ENCODE data around the gene PRAMEF12. TPM values are rescaled to one million over a fixed set of nuclear protein-coding genes. Genes with fewer than 3 reads are reported as not detected.

The PRAMEF12 gene
- not detected in 3 replicates for total RNA-seq (2021)
- not detected for Bru-seq, nascent RNA
- long read RNA-seq, experiment 1 = 0 reads
- long read RNA-seq, experiment 2 = 0 reads
- long read RNA-seq, experiment 3 = 0 reads

DNA sequence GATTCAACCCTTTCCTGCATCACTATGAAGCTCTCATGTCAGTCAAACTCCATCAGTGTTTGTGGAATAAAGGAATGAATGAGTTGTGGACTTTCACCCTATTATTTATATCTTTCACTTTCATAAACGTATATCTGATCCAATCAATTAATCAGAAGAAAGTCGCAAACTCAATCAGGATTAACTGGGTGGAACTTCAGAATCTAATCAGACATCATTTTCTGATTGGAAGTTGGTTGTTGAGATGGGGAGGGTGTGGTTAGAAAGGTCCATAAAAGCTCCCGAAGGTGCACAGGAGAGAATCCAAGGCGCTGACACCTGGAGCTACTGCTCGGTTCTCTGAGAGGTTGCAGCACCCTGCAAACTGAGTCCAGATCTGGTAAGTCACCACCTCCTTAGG lies at the start of gene PRAMEF12:
Gene PRAMEF12 (plus strand): TSS at position 301 of the 400 bp plus-strand sequence. CDS start 1,130 bp downstream, outside the sequence.
- no peak within 1 kb of the TSS for H3K4me3 Mint-ChIP-seq
- POLR2A ChIA-PET = no interaction called here
- DNase-seq (ENCODE audit: low spot score) (no peak), ATAC-seq (no peak)
- H3K27me3 Mint-ChIP-seq (ENCODE audit: low read depth) = peaks cover 14% of the 10 kb centered on the region
- peaks cover 7% of the 10 kb centered on the region; the same call in 1 of the 2 replicates for H3K9me3 Mint-ChIP-seq
- CTCF ChIA-PET = no interaction called here
- H3K27ac Mint-ChIP-seq = no peak within 1 kb of the TSS
- no peaks in the 10 kb centered on the region for H3K4me1 Mint-ChIP-seq
- no peak for TF ChIP-seq NR1H2 (CRISPR knock-in tag; IDR thresholded peaks at IDR 0.05)
- TF ChIP-seq E2F4 (CRISPR knock-in tag; IDR thresholded peaks at IDR 0.05; ENCODE audit: borderline replicate concordance, low read depth) = no peak
- TF ChIP-seq, protein P1, sequence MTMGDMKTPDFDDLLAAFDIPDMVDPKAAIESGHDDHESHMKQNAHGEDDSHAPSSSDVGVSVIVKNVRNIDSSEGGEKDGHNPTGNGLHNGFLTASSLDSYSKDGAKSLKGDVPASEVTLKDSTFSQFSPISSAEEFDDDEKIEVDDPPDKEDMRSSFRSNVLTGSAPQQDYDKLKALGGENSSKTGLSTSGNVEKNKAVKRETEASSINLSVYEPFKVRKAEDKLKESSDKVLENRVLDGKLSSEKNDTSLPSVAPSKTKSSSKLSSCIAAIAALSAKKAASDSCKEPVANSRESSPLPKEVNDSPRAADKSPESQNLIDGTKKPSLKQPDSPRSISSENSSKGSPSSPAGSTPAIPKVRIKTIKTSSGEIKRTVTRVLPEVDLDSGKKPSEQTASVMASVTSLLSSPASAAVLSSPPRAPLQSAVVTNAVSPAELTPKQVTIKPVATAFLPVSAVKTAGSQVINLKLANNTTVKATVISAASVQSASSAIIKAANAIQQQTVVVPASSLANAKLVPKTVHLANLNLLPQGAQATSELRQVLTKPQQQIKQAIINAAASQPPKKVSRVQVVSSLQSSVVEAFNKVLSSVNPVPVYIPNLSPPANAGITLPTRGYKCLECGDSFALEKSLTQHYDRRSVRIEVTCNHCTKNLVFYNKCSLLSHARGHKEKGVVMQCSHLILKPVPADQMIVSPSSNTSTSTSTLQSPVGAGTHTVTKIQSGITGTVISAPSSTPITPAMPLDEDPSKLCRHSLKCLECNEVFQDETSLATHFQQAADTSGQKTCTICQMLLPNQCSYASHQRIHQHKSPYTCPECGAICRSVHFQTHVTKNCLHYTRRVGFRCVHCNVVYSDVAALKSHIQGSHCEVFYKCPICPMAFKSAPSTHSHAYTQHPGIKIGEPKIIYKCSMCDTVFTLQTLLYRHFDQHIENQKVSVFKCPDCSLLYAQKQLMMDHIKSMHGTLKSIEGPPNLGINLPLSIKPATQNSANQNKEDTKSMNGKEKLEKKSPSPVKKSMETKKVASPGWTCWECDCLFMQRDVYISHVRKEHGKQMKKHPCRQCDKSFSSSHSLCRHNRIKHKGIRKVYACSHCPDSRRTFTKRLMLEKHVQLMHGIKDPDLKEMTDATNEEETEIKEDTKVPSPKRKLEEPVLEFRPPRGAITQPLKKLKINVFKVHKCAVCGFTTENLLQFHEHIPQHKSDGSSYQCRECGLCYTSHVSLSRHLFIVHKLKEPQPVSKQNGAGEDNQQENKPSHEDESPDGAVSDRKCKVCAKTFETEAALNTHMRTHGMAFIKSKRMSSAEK (CRISPR knock-in tag; IDR thresholded peaks at IDR 0.05; ENCODE audit: borderline replicate concordance) = no peak
- TF ChIP-seq, protein P2, sequence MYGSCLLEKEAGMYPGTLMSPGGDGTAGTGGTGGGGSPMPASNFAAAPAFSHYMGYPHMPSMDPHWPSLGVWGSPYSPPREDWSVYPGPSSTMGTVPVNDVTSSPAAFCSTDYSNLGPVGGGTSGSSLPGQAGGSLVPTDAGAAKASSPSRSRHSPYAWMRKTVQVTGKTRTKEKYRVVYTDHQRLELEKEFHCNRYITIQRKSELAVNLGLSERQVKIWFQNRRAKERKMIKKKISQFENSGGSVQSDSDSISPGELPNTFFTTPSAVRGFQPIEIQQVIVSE (CRISPR knock-in tag; IDR thresholded peaks at IDR 0.05; ENCODE audit: borderline replicate concordance) = no peak
- no peak for TF ChIP-seq OVOL2 (CRISPR knock-in tag; IDR thresholded peaks at IDR 0.05; ENCODE audit: borderline replicate concordance)
- TF ChIP-seq, protein P3, sequence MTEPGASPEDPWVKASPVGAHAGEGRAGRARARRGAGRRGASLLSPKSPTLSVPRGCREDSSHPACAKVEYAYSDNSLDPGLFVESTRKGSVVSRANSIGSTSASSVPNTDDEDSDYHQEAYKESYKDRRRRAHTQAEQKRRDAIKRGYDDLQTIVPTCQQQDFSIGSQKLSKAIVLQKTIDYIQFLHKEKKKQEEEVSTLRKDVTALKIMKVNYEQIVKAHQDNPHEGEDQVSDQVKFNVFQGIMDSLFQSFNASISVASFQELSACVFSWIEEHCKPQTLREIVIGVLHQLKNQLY (CRISPR knock-in tag; IDR thresholded peaks at IDR 0.05) = no peak
- TF ChIP-seq RORB (CRISPR knock-in tag; IDR thresholded peaks at IDR 0.05) = no peak
- TF ChIP-seq PRDM15 (CRISPR knock-in tag; IDR thresholded peaks at IDR 0.05) = no peak
- no peak for TF ChIP-seq NFYB (CRISPR knock-in tag; conservative IDR thresholded peaks at IDR 0.05; ENCODE audit: low read depth)
- no peak for TF ChIP-seq SP1 (CRISPR knock-in tag; conservative IDR thresholded peaks at IDR 0.05)
- H3K36me3 Mint-ChIP-seq = no peaks in the 10 kb centered on the region

DNA sequence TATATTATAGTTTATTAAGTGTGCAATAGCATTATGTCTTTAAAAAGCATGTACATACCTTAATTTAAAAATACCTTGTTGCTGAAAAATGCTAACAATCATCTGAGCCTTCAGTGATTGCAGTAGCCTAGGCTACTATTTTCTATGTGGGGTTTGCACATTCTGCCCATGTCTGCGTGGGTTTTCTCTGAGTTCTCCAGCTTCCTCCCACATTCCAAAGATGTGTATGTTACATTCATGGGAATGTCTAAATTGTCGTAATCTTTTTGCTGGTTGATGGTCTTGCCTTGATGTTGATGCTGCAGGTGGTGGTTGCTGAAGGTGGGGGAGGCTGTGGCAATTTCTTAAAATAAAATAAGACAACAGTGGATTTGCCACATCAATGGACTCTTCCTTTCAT lies 45.1 kb upstream of the PRAMEF12 start:
- DNase-seq (ENCODE audit: low spot score) (no peak), ATAC-seq (no peak)
- H3K4me1 Mint-ChIP-seq = no peaks in the 10 kb centered on the region
- no peak overlapping the region for H3K27ac Mint-ChIP-seq
- POLR2A ChIA-PET = no interaction called here
- H3K36me3 Mint-ChIP-seq = peaks cover 22% of the 10 kb centered on the region
- CTCF ChIA-PET = no interaction called here
- H3K9me3 Mint-ChIP-seq = peaks cover 52% of the 10 kb centered on the region
- no peak overlapping the region for H3K4me3 Mint-ChIP-seq
- peaks cover 22% of the 10 kb centered on the region for H3K27me3 Mint-ChIP-seq (ENCODE audit: low read depth)
- TF ChIP-seq, protein P4, sequence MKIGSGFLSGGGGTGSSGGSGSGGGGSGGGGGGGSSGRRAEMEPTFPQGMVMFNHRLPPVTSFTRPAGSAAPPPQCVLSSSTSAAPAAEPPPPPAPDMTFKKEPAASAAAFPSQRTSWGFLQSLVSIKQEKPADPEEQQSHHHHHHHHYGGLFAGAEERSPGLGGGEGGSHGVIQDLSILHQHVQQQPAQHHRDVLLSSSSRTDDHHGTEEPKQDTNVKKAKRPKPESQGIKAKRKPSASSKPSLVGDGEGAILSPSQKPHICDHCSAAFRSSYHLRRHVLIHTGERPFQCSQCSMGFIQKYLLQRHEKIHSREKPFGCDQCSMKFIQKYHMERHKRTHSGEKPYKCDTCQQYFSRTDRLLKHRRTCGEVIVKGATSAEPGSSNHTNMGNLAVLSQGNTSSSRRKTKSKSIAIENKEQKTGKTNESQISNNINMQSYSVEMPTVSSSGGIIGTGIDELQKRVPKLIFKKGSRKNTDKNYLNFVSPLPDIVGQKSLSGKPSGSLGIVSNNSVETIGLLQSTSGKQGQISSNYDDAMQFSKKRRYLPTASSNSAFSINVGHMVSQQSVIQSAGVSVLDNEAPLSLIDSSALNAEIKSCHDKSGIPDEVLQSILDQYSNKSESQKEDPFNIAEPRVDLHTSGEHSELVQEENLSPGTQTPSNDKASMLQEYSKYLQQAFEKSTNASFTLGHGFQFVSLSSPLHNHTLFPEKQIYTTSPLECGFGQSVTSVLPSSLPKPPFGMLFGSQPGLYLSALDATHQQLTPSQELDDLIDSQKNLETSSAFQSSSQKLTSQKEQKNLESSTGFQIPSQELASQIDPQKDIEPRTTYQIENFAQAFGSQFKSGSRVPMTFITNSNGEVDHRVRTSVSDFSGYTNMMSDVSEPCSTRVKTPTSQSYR (CRISPR knock-in tag; IDR thresholded peaks at IDR 0.05) = no peak
- TF ChIP-seq SMAD4 (CRISPR knock-in tag; IDR thresholded peaks at IDR 0.05) = no peak
- TF ChIP-seq NR3C1 (CRISPR knock-in tag; conservative IDR thresholded peaks at IDR 0.05; ENCODE audit: low read depth) = no peak
- TF ChIP-seq, protein P5, sequence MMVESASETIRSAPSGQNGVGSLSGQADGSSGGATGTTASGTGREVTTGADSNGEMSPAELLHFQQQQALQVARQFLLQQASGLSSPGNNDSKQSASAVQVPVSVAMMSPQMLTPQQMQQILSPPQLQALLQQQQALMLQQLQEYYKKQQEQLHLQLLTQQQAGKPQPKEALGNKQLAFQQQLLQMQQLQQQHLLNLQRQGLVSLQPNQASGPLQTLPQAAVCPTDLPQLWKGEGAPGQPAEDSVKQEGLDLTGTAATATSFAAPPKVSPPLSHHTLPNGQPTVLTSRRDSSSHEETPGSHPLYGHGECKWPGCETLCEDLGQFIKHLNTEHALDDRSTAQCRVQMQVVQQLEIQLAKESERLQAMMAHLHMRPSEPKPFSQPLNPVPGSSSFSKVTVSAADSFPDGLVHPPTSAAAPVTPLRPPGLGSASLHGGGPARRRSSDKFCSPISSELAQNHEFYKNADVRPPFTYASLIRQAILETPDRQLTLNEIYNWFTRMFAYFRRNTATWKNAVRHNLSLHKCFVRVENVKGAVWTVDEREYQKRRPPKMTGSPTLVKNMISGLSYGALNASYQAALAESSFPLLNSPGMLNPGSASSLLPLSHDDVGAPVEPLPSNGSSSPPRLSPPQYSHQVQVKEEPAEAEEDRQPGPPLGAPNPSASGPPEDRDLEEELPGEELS (CRISPR knock-in tag; IDR thresholded peaks at IDR 0.05) = no peak

Measured in WTC11 (cell line).